Bronchial epithelial cell (primary cell): Measurements from ENCODE around the gene FBXW12. TPM values are rescaled to one million over a fixed set of nuclear protein-coding genes. Genes with fewer than 3 reads are reported as not detected.
A peak's percentile ranks its signal among the peaks of the same experiment; 100 is the strongest.

ENCODE experiments used
- DNase-seq: peaks from one replicate; pipeline ENCODE4 v3.0.0-alpha.2; 2010; ENCODE audit warnings: low read depth
- FAIRE-seq: peaks from 2 replicates; lab custom pipeline; 2011; peaks lifted over from hg19 to GRCh38; lab: Jason Lieb, UNC
- H3K27me3 ChIP-seq: 2 replicates; pipeline ENCODE4 v1.5.1; 2011; ENCODE audit warnings: low read length; ENCODE audit not compliant: control insufficient read depth, insufficient read depth
- H3K36me3 ChIP-seq: 2 replicates; pipeline ENCODE4 v1.5.1; 2011; ENCODE audit warnings: low read length; ENCODE audit not compliant: control insufficient read depth, insufficient read depth
- H3K4me3 ChIP-seq: 2 replicates; pipeline ENCODE4 v1.5.1; 2011; ENCODE audit warnings: mild to moderate bottlenecking, low read depth, low read length, control low read depth
- total RNA-seq: library from RNA; depleted of rRNA; stranded (reverse); fragments of >200 nt; gene quantifications from 2 replicates; pipeline ENCODE4 v1.2.1, GENCODE V29; 2014
- TF ChIP-seq, protein P1 (sequence below): IDR thresholded peaks from 2 replicates; pipeline ENCODE4 v1.5.1; 2011; ENCODE audit warnings: mild to moderate bottlenecking, moderate library complexity, low read length, control low read depth, inconsistent platforms; ENCODE audit not compliant: insufficient read depth, severe bottlenecking

Gene FBXW12
- total RNA-seq, 1 donor from 2014 or later, result not detected

DNA sequence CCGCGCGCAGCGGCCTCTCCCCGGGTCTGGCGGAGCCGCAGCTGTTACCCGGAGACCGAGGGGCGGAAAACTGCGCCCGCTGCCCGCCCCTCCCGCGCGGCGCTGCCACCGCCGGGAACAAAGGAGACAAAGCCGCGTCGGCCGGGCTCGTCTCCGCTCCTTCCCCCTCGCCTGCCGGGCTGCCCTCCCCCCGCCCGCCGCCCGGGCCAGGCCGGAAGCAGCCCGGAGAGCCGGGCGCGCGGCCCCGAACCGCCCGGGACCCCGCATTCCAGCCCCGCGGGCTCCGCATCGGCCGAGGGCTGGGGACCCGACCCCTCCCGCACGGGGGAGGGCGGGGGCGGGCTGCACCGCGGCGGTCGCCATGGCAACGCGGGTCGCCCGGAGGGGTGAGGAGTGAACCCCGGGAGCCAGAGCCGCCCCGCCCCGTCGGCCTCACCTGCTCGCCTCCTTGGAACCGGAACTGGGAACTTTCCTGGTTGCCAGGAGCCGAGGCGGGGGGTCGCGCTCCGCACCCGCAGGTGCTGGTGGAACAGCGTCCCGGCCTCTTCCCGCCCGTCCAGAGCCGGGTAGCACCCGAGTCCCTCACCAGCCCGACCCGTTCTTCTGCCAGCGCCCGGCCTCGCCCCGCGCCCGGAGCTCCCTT, 57.4 kb downstream of the FBXW12 start:
- FAIRE-seq (no peak), DNase-seq (peak; percentile 38)

DNA sequence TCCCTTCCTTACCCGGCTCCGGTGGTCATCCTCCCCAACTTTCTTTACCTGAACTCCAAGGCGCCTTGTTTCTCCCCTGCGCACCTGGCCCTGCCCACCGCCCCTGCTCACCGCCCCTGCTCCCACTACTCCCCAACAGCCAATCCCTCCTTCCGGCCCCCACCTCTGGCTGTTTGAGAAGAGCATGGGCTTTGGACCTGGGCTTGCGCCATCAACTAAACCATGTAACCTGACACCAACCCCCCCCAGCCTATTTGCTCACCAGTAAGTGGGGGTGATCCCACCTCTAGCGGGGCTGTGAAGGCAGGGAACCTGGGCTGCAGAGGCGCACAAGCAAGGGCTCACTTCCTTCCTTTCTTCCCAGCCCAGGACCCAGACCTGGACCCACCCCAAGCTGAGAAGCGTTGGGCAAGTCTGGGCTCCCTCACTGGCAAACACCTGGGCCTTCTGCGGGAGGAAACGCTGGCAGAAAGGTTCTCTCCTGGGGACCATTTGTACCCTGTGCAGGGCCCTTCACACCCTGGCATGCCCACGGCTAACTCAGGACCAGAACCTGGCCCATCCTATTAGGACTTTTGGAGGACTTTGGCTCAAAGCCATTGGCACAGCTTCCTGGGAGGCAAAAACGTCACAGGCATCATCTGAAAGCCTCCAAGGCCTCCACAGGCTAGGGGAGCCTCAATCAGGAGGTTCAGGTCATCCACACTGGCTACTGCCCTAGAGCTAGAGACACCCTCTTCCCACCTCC, 58.1 kb downstream of the FBXW12 start, which contains the start of gene PLXNB1:
Gene PLXNB1 (minus strand): TSS at position 127 of the 748 bp plus-strand sequence. CDS start 5,475 bp downstream, outside the sequence.
- Histone ChIP-seq H3K27me3 (no peaks in the 10 kb centered on the region), H3K4me3 (peak within 1 kb of the TSS; percentile 66), H3K36me3 (no peaks in the 10 kb centered on the region)
- peak; percentile 91 for DNase-seq
- TF ChIP-seq, protein P1, sequence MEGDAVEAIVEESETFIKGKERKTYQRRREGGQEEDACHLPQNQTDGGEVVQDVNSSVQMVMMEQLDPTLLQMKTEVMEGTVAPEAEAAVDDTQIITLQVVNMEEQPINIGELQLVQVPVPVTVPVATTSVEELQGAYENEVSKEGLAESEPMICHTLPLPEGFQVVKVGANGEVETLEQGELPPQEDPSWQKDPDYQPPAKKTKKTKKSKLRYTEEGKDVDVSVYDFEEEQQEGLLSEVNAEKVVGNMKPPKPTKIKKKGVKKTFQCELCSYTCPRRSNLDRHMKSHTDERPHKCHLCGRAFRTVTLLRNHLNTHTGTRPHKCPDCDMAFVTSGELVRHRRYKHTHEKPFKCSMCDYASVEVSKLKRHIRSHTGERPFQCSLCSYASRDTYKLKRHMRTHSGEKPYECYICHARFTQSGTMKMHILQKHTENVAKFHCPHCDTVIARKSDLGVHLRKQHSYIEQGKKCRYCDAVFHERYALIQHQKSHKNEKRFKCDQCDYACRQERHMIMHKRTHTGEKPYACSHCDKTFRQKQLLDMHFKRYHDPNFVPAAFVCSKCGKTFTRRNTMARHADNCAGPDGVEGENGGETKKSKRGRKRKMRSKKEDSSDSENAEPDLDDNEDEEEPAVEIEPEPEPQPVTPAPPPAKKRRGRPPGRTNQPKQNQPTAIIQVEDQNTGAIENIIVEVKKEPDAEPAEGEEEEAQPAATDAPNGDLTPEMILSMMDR, result no peak
- no peak for FAIRE-seq

More for the DNA sequence above, 57.4 kb downstream of the FBXW12 start:
- TF ChIP-seq, protein P1, result no peak
- peak overlapping the region; percentile 66 for H3K4me3 ChIP-seq
- no peaks in the 10 kb centered on the region for H3K27me3 ChIP-seq
- peaks cover 2% of the 10 kb centered on the region for H3K36me3 ChIP-seq

DNA sequence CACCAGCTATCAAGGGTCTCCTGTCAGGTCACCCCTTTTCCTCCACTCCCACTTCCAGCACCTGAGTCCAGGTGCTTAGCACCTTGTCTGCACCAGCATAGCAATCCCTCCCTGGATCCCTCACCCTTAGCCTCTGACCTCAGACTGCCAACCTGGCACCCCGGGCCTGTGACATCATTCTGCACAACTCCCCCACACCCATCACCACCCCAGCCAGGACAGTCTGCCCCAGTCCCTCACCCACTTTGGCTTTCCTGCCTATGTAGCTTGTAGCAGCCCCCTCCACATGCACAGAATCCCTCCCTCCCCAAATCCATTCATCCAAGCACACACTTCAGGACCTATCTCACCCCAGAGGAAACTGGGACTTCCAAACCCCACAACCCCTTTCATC, 58.7 kb downstream of the FBXW12 start:
- no peaks in the 10 kb centered on the region for H3K36me3 ChIP-seq
- DNase-seq (no peak), FAIRE-seq (peak; percentile 7)
- TF ChIP-seq, protein P1, result no peak
- H3K27me3 ChIP-seq, result no peaks in the 10 kb centered on the region
- peak overlapping the region; percentile 66 for H3K4me3 ChIP-seq

DNA sequence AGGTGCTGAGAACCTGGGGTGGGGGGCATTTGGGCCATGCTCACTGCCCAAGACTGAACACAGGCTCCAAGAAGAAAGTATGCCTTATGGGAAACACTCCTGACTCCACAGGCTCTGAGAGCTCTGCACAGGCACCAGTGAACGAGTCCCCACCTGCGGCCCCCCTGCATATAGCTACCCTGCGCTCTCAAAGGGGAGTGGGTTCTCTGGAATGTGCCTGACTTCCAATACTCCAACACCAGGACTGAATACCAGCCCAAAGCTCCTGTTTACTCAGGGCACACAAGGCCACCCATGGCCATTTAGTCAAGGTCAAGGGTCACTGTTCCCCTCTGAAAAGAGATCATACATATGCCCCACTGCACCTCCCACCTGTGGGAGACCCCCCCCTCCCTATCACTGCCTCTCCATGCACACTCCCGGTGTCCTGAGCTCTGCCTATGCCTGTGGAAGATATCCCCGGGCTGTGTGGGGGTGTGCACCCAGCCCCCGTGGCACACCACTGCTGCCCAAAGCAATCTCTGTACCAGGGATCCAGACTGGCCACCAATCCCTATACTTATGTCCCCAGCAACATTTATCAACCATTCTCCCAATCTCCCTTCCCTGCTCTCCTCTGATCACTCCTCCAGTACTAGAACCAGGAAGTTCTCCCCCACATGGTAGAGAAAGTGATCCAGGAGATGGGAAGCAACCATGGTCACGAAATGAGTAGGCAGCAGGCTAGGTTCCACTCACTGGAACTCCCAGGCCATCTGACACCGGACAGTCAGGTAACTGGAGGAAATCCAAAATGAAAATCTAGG, 59.4 kb downstream of the FBXW12 start:
- TF ChIP-seq, protein P1, result no peak
- Histone ChIP-seq H3K27me3 (no peaks in the 10 kb centered on the region), H3K4me3 (no peak overlapping the region), H3K36me3 (no peaks in the 10 kb centered on the region)
- DNase-seq (no peak), FAIRE-seq (no peak)

DNA sequence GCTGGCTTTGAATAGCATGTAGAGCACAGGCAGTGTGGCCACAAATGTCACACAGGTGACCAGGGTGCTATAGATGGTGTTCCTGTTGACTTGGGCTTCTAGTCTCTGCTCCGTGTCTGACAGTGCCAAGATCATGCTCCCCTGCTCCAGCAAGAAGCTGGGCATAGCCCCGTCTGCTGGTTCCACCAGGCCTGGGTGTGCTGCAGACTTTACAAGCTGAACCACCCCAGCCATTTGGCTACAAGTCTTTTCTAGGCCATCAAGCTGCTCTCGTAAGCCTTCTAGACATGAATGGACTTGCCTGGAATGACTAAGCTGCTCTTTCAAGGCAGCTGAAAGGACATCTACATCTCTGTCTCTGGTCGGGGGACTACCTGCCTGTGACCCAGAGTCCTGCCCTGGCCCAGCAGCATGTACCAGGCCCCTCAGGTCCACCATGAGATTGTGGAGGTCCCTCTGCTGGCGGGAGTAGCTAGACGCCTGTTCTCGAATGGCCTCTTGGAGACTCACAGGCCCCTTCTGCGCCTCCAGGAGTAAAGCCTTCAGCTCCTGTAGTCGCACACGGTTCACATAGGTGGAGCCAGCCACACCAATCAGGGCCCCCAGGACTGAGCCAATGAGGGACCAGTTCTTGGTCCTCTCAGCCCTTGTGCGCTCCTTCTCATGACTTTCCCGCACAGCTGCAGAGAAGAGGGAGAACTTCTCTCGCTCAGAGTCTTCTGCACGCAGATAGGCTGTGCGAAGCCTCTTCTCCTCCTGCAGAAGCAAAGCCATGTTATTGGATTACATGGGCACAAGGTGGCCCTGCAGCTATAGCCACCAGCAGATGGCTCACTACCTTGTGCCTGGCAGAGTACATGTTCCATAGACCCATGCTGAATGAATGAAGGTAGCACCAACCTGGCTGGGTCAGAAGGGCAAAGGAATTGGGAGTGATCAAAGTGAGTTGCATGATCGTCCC, 60.7 kb downstream of the FBXW12 start:
- H3K4me3 ChIP-seq, result no peak overlapping the region

More for the DNA sequence above, 60.7 kb downstream of the FBXW12 start:
- H3K36me3 ChIP-seq, result no peaks in the 10 kb centered on the region
- TF ChIP-seq, protein P1, result peak; percentile 30
- no peaks in the 10 kb centered on the region for H3K27me3 ChIP-seq
- peak; percentile 89 for FAIRE-seq
- DNase-seq, result peak; percentile 97
